ENCODE data around the gene PNMA3.
"Not testable (repeated sequence)": the region's sequence is repeated elsewhere in the genome, so short reads cannot be mapped to it uniquely, and the experiment has no call there.

The PNMA3 gene

DNA sequence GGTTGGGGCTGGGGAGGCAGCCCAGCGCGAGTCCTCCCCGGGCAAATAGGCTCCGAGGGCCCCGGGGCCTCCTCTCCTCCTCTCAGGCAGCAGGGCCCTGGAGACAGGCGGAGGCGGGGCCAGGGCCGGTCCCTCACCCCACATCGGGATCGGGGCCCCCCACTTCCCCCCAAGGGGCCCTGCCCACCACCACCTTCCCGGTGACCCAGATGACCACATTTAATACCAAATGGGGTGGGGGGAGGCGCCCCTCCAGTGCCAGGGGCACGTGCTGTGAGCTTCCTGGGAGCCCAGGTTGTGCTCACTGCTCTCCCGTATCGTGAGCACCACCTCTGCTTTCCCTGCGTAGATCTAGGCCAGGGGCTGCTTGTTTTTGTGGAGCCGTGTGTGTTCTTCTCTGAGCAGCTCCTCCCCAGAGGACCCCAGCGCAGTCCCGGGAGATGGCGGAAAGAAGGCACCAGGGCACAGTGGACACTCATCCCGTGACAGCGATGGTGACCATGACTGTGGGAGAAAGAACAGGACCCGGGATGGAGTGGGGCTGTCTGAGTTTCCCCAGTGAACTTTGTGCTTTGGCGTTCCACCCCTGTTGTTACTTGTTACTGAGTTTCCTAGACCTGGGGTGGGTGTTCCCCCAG is 18.1 kb downstream of the PNMA3 start:
- DNase-seq (ENCODE audit: low read depth), result no peak

DNA sequence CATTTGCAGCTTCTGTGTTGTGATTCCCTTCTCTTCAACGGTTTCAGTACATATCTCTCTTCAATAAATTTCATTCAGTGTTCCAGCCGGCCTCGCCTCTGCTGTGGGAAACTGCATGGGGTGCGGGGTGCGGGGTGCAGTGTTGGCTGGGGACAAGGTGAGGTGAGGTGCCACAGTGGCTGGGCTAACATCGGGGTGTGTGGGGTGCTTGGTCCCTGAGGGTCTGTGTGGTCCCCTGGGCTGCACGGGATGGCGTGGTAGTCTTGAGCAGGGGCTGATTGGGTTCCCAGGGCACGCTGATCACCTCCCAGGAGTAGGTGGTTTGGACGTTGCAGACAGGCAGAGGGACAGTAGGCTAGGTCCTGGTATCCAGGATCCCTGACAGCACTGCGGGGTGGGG is 18.7 kb downstream of the PNMA3 start:
- no peak for DNase-seq (ENCODE audit: low read depth)

DNA sequence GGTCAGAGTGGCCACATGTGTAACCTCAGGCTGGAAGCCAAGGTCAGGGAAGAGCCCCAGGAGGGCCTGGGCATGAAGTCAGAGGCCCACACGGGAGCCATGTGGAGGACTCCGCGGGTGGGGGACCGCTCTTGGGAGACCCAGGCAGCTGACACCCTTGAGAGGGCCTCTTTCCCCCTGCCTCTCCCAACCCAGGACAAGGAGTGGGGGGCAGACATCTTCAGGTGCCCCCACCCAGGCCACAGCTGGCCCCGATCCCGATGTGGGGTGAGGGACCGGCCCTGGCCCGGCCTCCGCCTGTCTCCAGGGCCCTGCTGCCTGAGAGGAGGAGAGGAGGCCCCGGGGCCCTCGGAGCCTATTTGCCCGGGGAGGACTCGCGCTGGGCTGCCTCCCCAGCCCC is 19.1 kb downstream of the PNMA3 start:
- no peak for DNase-seq (ENCODE audit: low read depth)

DNA sequence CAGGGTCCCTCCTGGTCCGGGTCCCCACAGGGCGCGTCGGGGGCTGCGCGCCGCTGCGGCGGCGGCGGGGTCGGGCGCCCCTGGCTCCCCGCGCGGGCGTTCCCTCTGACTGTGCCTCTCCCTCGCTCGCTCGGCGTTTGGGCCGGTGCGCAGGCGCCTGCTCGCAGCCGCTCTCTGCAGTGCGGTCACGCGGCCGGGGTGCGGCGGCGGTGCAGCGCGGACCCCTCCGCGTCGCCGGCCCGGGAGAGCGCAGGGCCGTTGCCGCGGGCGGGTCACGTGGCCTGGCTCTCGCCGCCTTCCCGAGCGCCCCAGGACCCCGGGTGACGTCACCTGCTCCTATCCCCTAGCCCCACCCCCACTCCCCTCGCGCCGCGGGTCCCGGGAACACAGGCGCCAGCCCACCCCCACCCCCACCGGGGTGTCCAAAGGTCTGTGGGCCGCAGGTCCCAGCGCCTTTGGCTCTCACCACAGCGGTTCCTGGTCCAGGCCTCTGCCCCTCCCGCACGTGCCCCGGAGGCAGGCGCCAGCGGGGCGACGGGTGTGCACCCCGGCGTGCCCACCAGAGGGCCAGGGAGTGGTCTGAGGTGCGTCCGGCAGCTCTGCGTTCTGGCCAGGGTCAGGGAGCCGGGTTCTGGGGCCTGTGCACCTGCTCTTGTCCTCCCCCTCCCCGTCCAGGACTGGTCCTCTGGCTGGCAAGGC is 21.3 kb downstream of the PNMA3 start:
- not testable (repeated sequence) for DNase-seq (ENCODE audit: low read depth)

DNA sequence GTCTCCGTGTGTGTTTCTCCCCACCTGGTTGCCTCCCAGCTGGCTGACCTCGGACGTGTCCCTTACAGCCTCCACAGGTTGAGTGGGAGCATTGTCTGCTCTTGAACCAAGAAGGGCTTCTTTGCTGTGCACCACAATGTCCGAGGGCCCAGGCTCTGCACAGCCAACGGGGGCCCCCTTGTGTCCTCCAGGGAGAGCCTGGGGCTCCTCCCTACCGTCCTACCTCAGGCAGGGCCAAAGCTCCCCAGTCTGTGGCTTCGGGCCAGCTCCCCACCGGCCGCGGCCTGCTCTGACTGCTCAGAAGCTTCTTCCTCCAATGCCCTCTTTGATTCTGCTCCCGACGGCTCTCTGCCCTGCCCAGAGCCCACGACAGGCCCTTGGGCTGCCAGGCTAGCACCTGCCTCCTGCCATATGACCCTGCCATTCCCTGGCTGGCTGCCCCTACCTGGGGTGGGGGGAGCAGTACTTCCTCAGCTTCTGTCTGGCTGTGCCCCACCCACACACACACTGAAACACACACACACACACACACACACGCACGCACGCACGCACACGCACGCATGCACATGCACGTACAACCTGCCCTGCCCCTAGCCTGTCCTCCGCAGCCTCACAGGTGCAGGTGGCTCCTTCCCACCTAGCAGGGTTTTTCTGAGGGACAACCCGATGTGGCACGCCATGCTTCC is 27.1 kb downstream of the PNMA3 start:
- not testable (repeated sequence) for DNase-seq (ENCODE audit: low read depth)

DNA sequence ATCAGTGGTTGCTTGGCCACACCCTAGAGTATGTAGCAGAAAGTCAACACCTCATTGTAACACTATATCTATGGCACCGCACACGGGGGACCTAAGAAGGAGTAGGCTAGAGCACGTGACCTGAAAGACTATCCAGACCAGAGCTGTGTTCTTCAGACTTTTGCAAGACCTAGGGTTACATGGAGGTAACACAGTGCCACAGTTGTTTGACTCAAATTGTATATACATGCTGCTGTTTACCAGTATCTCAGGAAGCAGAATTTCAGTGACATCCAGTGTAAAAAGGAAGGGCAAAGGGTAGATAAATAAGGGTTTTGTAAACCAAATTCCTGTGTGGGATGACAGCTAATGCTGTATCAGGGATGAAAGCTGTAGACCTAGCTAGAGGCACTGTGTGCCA is 46.1 kb downstream of the PNMA3 start:
- DNase-seq (ENCODE audit: low read depth), result no peak

DNA sequence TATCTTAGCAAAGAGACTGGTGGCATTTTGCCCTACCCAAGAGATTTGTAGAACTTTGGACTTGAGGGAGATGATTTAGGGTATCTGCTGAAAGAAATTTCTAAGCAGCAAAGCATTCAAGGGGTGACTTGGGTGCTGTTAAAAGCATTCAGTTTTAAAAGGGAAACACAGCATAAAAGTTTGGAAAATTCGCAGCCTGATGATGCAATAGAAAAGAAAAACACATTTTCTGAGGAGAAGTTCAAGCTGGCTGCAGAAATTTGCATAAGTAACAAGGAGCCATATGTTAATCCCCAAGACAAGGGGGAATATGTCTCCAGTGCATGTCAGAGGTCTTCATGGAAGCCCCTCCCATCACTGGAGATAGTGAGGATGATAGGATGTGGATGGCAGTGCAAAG is 48.7 kb downstream of the PNMA3 start:
- not testable (repeated sequence) for DNase-seq (ENCODE audit: low read depth)

DNA sequence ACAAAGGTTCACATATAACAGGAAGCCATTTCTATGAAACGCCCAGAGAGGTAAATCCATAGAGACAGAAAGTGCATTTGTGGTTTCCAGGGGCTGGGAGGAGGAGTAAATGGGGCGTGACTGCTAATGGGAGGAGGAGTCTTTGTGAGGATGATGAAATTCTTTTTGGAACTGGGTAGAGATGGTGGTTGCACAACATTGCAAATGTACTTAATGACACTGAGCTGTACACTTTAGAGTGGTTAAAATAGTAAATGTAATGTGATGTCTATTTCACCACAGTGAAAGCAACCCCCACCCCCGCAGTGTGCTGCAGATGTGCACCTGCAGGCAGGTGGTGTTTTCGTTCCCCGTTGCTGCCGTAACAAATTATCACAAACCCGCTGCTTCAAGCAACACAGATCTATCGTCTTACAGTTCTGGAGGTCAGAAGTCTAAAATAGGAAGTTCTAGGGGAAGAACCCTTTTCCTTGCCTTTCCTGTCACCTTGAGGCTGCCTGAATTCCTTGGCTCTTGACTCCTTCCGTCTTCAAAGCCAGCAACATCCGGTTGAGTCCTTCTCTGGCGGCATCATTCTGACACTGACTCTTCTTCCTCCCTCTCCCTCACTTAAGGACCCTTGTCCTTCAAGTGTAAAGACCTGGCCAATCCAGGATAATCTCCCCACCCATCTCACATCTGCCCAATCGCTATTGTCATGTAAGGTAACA is 50.0 kb downstream of the PNMA3 start:
- DNase-seq (ENCODE audit: low read depth), result not testable (repeated sequence)
